ENCODE measurements around the gene RERE.
A peak's percentile ranks its signal among the peaks of the same experiment; 100 is the strongest.

The RERE gene

GRCh38 chr1:8652467-8653046 lies 164.9 kb downstream of the RERE start:
- DNase-seq (ENCODE audit: low spot score): no peak
- TF ChIP-seq CTCF (IDR thresholded peaks at IDR 0.05; ENCODE audit: extremely low read depth, insufficient read depth, missing control alignments): no peak
- in situ Hi-C loops (cut with MboI; ENCODE audit: low pct_unique_long_range_greater_than_20kb, low sequenced_read_pairs, unreplicated experiment): no loop called here

GRCh38 chr1:8651962-8652361 lies 165.5 kb downstream of the RERE start:
- in situ Hi-C loops (cut with MboI; ENCODE audit: low pct_unique_long_range_greater_than_20kb, low sequenced_read_pairs, unreplicated experiment): no loop called here
- DNase-seq (ENCODE audit: low spot score): no peak
- TF ChIP-seq CTCF (IDR thresholded peaks at IDR 0.05; ENCODE audit: extremely low read depth, insufficient read depth, missing control alignments): no peak

GRCh38 chr1:8651236-8651890 lies 166.1 kb downstream of the RERE start:
- in situ Hi-C loops (cut with MboI; ENCODE audit: low pct_unique_long_range_greater_than_20kb, low sequenced_read_pairs, unreplicated experiment): no loop called here
- TF ChIP-seq CTCF (IDR thresholded peaks at IDR 0.05; ENCODE audit: extremely low read depth, insufficient read depth, missing control alignments): no peak
- DNase-seq (ENCODE audit: low spot score): no peak

GRCh38 chr1:8649875-8650274 lies 167.6 kb downstream of the RERE start:
- no peak for DNase-seq (ENCODE audit: low spot score)
- in situ Hi-C loops (cut with MboI; ENCODE audit: low pct_unique_long_range_greater_than_20kb, low sequenced_read_pairs, unreplicated experiment): no loop called here
- TF ChIP-seq CTCF (IDR thresholded peaks at IDR 0.05; ENCODE audit: extremely low read depth, insufficient read depth, missing control alignments): no peak

- peak; percentile 57 for DNase-seq (ENCODE audit: low spot score)
- in situ Hi-C loops (cut with MboI; ENCODE audit: low pct_unique_long_range_greater_than_20kb, low sequenced_read_pairs, unreplicated experiment): no loop called here
- TF ChIP-seq CTCF (IDR thresholded peaks at IDR 0.05; ENCODE audit: extremely low read depth, insufficient read depth, missing control alignments): no peak
Observed at GRCh38 chr1:8649027-8649426, 168.4 kb downstream of the RERE start.

- TF ChIP-seq CTCF (IDR thresholded peaks at IDR 0.05; ENCODE audit: extremely low read depth, insufficient read depth, missing control alignments): no peak
- DNase-seq (ENCODE audit: low spot score): no peak
- in situ Hi-C loops (cut with MboI; ENCODE audit: low pct_unique_long_range_greater_than_20kb, low sequenced_read_pairs, unreplicated experiment): no loop called here
Observed at GRCh38 chr1:8646996-8647395, 170.4 kb downstream of the RERE start.

Data from GM13977 (cell line).